ENCODE results near the gene SBSN.

DNA sequence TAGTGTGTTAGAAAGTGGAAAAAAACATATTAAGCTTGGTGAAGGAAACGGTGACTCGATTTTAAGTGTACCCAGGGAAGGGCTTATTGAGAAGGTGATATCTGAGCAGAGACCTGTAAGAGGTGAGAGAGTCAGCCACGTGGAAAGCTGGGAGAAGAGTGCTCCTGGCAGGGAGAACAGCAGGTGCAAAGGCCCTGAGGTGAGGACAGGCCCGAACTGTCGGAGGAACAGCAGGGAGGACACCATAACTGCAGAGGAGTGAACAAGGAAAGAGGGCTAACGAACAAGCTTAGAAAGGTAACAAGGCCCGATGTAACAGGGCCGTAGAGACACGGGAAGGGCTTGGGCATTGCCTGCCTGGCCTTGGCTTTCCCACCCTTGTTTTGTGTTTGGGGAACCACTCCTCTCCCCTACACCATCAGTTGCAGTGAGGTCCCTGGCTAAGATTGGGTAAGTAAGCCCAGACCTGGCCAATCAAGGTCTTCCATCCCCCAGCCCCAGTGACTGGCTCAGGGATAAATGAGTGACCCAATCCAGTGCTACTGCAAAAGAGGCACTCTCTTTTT, 28.0 kb upstream of the SBSN start:
- no peak; the same call in 1 of the 2 replicates for TF ChIP-seq NPAS2 (CRISPR knock-in tag; IDR thresholded peaks at IDR 0.05; ENCODE audit: borderline replicate concordance)
- no peak for TF ChIP-seq SREBF2 (IDR thresholded peaks at IDR 0.05)
- TF ChIP-seq, protein P1, sequence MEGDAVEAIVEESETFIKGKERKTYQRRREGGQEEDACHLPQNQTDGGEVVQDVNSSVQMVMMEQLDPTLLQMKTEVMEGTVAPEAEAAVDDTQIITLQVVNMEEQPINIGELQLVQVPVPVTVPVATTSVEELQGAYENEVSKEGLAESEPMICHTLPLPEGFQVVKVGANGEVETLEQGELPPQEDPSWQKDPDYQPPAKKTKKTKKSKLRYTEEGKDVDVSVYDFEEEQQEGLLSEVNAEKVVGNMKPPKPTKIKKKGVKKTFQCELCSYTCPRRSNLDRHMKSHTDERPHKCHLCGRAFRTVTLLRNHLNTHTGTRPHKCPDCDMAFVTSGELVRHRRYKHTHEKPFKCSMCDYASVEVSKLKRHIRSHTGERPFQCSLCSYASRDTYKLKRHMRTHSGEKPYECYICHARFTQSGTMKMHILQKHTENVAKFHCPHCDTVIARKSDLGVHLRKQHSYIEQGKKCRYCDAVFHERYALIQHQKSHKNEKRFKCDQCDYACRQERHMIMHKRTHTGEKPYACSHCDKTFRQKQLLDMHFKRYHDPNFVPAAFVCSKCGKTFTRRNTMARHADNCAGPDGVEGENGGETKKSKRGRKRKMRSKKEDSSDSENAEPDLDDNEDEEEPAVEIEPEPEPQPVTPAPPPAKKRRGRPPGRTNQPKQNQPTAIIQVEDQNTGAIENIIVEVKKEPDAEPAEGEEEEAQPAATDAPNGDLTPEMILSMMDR (IDR thresholded peaks at IDR 0.05) = peak; percentile 19; the same call in 2 of the 3 replicates
- no peak for TF ChIP-seq JUN (IDR thresholded peaks at IDR 0.05)
- TF ChIP-seq MYC (IDR thresholded peaks at IDR 0.05; ENCODE audit: borderline replicate concordance, low read length) = 0 out of 2 replicates have a peak, but pooled peaks have one; percentile 5
- no peak for TF ChIP-seq PHF8 (IDR thresholded peaks at IDR 0.05; ENCODE audit: borderline replicate concordance, low read depth)
- no peak for TF ChIP-seq CBX2 (IDR thresholded peaks at IDR 0.05; ENCODE audit: borderline replicate concordance, low read depth)
- no peak for TF ChIP-seq CEBPB (IDR thresholded peaks at IDR 0.05)
- TF ChIP-seq, protein P2, sequence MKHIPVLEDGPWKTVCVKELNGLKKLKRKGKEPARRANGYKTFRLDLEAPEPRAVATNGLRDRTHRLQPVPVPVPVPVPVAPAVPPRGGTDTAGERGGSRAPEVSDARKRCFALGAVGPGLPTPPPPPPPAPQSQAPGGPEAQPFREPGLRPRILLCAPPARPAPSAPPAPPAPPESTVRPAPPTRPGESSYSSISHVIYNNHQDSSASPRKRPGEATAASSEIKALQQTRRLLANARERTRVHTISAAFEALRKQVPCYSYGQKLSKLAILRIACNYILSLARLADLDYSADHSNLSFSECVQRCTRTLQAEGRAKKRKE (CRISPR knock-in tag; IDR thresholded peaks at IDR 0.05; ENCODE audit: low read depth) = no peak
- TF ChIP-seq CHD2 (IDR thresholded peaks at IDR 0.05; ENCODE audit: low read length, partially characterized antibody) = no peak

All from A549 (cell line).